Urinary bladder (tissue), 4 donors: ENCODE results near the gene ADAMTS8. TPM values are rescaled to one million over a fixed set of nuclear protein-coding genes. Genes with fewer than 3 reads are reported as not detected.

ENCODE experiments used
- DNase-seq: peaks from one replicate; pipeline ENCODE4 v3.0.0-alpha.2; 2015; ENCODE audit errors: extremely low spot score
- H3K27ac ChIP-seq: one replicate; pipeline ENCODE4 v1.5.1; 2013; ENCODE audit warnings: low read depth, mild to moderate bottlenecking, moderate library complexity
- H3K36me3 ChIP-seq: one replicate; pipeline ENCODE4 v1.6.1; 2013; ENCODE audit warnings: mild to moderate bottlenecking, moderate library complexity; ENCODE audit not compliant: insufficient read depth
- H3K4me1 ChIP-seq: one replicate; pipeline ENCODE4 v1.6.1; 2013; ENCODE audit warnings: mild to moderate bottlenecking, moderate library complexity; ENCODE audit not compliant: insufficient read depth
- H3K4me3 ChIP-seq: one replicate; pipeline ENCODE4 v1.5.1; 2013; ENCODE audit warnings: low read depth, low read length
- WGBS: extraction: QIAGEN DNeasy Blood & Tissue Kit; methylation state at CpG from one replicate; pipeline ENCODE4 v1.1.7; 2013; 5-methylcytosine and 5-hydroxymethylcytosine counted together
- polyA plus RNA-seq: library from polyadenylated mRNA; stranded (reverse); fragments of 200-250 nt; gene quantifications from one replicate; pipeline ENCODE4 v1.2.3, GENCODE V29; 2013
- total RNA-seq: library from RNA; depleted of rRNA; stranded (reverse); fragments of >200 nt; gene quantifications from one replicate; pipeline ENCODE4 v1.2.3, GENCODE V29; 2014
- donor health status: healthy with polysubstance abuse.
- donor health status: healthy.

Gene ADAMTS8
- total and polyA plus RNA-seq, 2 donors: 8.9 to 17.9 TPM

DNA sequence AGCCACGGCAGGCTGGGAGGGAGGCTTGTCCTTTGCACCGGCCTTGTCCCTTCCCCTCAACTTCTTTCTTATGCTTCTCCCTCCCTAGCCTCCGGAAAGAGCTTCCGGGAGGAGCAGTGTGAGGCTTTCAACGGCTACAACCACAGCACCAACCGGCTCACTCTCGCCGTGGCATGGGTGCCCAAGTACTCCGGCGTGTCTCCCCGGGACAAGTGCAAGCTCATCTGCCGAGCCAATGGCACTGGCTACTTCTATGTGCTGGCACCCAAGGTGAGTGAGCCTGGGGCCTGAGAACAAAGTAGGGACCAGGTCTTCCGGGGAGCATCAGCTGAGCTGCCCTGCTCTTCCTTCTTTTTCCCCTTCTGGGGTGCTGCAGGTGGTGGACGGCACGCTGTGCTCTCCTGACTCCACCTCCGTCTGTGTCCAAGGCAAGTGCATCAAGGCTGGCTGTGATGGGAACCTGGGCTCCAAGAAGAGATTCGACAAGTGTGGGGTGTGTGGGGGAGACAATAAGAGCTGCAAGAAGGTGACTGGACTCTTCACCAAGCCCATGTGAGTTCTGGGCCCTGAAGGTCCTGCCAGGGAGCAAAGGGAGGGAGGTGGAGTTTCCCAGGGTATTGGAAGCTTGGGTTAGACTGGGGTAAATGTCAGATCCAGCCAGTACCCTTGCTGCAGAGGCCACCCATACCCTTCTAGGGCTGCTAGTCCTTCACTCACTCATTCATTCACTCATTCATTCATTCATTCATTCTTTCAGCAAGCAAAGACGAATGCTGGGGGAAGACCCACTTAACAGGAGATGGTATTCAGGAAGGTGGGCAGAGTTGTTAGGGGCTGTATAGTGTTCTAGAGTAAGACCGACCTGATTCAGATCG is 42.7 kb upstream of the ADAMTS8 start:
- peaks cover 3% of the 10 kb centered on the region for H3K36me3 ChIP-seq
- WGBS: 92% methylated on average over 20 of the region's 20 CpGs
- no peak for DNase-seq

DNA sequence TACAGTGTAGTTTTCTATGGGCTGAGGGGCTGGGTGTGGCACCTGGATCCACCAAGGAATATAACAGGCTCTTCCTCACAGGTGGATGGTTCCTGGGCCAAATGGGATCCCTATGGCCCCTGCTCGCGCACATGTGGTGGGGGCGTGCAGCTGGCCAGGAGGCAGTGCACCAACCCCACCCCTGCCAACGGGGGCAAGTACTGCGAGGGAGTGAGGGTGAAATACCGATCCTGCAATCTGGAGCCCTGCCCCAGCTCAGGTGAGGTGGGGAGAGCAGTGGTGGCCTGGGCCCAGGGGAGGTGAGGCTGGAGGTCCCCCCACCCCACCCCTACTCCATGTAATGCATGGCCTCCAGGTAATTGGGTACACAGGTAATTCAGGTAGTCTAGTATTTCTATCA is 40.8 kb upstream of the ADAMTS8 start:
- no peaks in the 10 kb centered on the region for H3K4me1 ChIP-seq
- no peak overlapping the region for H3K4me3 ChIP-seq
- peaks cover 3% of the 10 kb centered on the region for H3K36me3 ChIP-seq
- H3K27ac ChIP-seq: no peak overlapping the region
- no peak for DNase-seq
- WGBS: 95% methylated on average over 6 of the region's 6 CpGs

More for the DNA sequence above, 42.7 kb upstream of the ADAMTS8 start:
- Histone ChIP-seq H3K27ac (no peak overlapping the region), H3K4me3 (no peak overlapping the region), H3K4me1 (no peaks in the 10 kb centered on the region)

DNA sequence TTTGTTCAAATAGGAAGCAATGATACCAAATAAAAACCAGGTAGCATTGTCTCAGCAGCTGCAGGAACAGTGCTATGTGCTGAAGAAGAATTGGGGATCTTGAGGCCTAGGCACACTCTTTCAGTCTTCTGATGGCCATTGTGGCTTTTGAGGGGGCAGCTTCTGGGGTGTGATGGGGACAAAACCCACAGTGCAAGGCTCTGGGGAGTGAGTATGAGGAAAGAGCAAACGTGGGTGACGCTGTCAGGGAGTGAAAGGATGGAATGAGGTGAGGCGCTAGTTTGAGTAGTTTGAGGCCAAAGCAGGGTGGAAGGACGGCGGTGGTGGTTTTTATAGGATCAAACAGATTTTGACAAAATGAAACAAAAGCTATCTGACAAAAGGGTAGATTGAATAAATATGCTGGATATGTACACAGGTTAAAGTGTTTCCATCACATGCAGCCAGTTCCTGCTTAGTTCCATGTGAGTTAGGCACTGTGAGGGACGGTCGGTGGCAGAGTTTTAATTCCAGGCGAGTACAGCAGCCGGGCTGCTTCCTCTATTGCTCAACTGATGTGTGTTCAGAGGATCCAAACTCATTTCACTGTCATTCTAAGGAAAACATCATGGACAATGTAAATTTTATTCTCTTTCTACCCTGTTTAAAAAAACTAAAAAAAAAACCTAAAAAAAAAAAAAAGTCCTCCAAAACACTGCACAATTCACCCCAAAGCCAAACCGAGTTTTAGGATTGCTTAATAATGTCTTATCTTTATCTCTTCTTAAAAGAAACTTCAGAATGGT is 38.9 kb upstream of the ADAMTS8 start:
- Histone ChIP-seq H3K36me3 (peaks cover 2% of the 10 kb centered on the region), H3K4me1 (no peaks in the 10 kb centered on the region), H3K4me3 (no peak overlapping the region), H3K27ac (no peak overlapping the region)
- WGBS: 80% methylated on average over 10 of the region's 10 CpGs
- no peak for DNase-seq

DNA sequence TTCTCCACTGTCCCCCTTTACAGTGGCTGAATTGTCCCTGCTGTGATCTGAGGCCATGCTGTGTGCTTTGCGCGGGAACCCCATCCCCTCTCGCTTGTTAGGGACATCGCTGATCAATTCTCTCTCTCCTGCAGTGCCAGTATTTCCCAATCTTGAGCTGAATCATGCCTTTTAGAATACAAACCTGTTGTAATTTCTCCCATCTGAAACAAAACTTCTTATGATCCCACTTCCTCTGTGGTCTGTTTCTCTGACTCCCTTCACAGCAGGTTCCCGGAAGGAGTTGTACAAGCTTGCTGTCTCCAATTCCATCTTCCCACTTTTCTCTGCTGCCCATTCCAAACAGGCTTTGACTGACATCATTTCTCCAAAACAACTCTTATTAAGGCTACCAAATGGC is 36.9 kb upstream of the ADAMTS8 start:
- no peaks in the 10 kb centered on the region for H3K4me1 ChIP-seq
- no peaks in the 10 kb centered on the region for H3K36me3 ChIP-seq
- no peak overlapping the region for H3K4me3 ChIP-seq
- no peak for DNase-seq
- H3K27ac ChIP-seq: no peak overlapping the region
- WGBS: 93% methylated on average over 5 of the region's 5 CpGs

DNA sequence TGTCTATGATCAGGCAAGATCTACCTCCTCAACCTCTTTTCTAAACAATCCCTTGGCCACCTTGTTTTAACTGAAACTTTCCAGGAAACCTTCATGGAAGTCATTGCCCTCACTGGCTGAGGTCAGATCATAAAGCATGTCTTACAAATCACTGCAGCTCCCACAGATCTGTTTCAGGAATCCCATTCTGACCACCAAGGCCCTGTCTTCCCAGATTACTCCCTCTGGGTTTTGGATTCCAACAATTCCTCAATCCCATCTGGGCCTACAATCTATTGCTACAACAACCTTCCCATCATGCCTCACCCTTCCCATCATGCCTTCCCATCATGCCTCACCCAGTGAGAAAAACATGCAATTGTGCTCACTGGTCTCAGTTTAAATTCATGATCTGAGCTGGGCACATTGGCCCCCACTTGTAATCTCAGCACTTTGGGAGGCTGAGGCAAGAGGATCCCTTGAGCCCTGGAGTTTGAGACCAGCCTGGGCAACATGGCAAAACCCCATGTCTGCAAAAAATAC is 35.9 kb upstream of the ADAMTS8 start:
- Histone ChIP-seq H3K4me3 (no peak overlapping the region), H3K4me1 (no peaks in the 10 kb centered on the region), H3K27ac (no peak overlapping the region), H3K36me3 (no peaks in the 10 kb centered on the region)
- DNase-seq: no peak

DNA sequence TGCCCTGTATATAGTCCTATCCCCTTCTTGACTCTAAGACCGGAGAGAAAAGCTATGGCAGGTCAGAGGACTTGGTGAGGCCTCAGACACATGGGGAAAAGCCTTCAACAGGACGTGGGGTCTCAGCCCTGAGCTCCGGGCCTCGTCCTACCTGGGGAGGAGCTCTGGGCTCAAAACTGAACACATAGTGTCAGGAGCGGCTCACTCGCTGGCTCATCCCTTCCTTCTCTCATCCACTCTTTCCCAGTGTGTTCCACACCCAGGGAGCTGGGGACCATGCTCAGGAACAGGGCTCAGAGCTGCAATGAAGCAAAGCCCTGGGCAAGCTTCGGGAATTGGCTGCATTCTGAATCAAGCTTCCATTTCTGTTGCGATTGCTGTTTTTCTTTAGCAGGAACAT is 34.5 kb upstream of the ADAMTS8 start:
- Histone ChIP-seq H3K4me3 (no peak overlapping the region), H3K4me1 (no peaks in the 10 kb centered on the region), H3K27ac (no peak overlapping the region), H3K36me3 (no peaks in the 10 kb centered on the region)
- DNase-seq: no peak
- 92% methylated on average over 8 of the region's 8 CpGs for WGBS

DNA sequence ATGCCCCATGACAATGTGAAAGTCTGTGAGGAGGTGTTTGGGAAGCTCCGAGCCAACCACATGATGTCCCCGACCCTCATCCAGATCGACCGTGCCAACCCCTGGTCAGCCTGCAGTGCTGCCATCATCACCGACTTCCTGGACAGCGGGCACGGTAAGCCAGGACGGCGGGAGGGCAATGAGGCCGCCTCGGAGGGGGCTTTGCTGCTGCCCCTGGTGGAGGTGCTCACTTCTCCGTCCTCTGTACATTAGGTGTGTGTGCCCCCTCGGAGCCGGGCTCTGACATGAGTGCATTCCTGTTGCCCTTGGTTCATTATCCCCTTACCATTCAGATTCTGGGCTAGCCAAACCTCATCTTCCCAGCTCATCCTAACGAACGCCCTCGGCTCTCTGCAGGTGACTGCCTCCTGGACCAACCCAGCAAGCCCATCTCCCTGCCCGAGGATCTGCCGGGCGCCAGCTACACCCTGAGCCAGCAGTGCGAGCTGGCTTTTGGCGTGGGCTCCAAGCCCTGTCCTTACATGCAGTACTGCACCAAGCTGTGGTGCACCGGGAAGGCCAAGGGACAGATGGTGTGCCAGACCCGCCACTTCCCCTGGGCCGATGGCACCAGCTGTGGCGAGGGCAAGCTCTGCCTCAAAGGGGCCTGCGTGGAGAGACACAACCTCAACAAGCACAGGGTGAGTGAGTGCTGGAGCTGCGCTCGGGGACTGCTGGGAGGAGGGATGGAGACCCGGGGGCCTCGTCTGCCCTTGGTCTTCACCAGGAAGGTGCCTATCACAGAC is 33.9 kb upstream of the ADAMTS8 start:
- Histone ChIP-seq H3K36me3 (no peaks in the 10 kb centered on the region), H3K4me1 (no peaks in the 10 kb centered on the region), H3K4me3 (no peak overlapping the region), H3K27ac (no peak overlapping the region)
- DNase-seq: no peak
- WGBS: 96% methylated on average over 31 of the region's 31 CpGs

DNA sequence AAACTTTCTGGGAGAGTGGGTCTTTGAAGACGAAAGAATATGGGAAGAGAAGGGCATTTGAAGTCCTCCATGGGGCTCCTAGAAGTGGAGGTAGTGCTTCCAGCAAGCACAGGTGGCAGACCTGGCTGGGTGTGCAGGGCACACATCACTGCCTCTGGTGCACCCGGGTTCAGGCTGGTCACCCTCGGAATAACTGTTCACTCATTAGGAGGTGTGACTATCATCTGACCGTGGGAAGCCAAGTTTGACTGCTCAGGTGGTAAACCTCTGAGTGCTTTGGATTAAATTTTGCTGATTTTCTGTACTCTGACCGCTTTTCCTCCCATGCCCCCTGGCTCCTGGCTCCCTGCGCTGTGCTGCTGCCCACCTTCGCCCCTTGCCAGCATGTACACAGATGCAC is 31.1 kb upstream of the ADAMTS8 start:
- Histone ChIP-seq H3K4me3 (no peak overlapping the region), H3K27ac (no peak overlapping the region), H3K36me3 (no peaks in the 10 kb centered on the region), H3K4me1 (no peaks in the 10 kb centered on the region)
- 94% methylated on average over 7 of the region's 7 CpGs for WGBS
- no peak for DNase-seq

DNA sequence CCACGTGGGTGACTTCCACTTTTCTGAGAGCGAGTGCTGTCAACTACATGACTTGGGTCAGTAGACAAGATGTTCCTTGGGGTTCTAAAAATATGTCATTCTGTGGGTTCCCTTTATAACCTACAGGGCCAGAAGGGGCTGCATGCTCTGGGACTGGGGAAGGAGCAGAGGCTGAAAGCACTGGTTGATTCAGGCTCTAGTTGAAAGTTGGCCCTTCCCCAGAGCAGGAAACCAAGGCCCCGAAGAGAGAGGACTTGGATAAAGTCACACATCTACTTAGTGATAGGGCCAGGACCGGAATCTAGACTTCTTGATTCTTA is 30.0 kb upstream of the ADAMTS8 start:
- Histone ChIP-seq H3K4me1 (no peaks in the 10 kb centered on the region), H3K36me3 (no peaks in the 10 kb centered on the region), H3K4me3 (no peak overlapping the region), H3K27ac (no peak overlapping the region)
- no peak for DNase-seq
- 81% methylated on average over 4 of the region's 4 CpGs for WGBS

DNA sequence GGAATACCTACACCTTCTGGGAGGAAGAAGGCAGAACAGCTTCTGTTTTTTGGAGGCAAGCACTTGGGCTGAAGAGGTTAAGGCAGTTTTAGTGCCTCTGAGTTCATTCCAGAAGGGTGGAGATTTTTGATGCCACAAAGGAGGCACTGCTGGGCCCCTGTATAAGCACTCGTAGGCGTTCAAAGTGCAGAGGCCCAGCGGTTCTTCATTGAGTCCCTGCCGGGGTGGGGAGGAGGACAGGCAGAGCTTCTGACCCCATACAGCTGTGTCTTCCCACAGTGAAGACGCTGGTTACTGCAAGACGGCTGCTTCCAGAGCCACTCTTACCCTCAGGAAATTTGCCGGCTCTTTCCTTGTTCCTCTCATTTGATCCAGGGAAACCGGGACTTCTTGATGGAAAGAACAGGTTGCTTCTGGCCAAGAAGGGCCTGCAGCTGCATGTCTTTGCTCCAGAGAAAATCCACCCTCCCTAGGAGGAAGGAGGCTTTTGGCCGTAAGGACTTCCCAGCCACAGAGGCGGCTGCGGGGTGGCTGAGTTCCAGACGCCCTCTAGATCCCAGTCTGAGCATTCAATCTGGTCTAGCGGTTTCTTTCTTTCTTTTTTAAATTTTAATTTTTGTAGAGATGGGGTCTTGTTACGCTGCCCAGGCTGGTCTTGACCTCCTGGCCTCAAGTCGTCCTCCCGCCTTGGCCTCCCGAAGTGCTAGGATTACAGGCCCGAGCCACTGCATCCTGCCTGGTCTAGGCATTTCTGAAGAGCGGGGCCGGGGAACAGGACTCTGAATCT is 29.4 kb upstream of the ADAMTS8 start:
- H3K4me1 ChIP-seq: no peaks in the 10 kb centered on the region
- no peak for DNase-seq

DNA sequence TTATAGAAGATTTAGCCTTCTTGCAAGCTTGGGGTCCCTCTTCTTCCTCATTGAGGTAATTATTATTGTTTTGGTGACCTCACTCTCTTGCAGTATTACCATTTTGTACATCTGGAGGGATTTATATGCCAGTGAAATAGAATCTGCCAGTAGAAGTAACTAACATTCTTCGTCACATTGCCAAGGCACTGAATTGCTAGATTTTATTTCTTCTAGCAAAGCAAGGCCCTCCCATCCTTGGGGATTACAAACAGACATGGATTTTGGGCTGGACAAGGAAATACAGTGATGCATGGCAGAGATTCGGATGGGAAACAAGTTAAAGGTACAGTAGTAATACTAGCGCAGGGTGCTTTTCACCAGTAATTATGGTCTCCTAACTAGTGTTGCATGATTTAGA is 27.9 kb upstream of the ADAMTS8 start:
- no peak overlapping the region for H3K27ac ChIP-seq
- 85% methylated on average over 3 of the region's 3 CpGs for WGBS

More for the DNA sequence above, 29.4 kb upstream of the ADAMTS8 start:
- no peak overlapping the region for H3K27ac ChIP-seq
- H3K36me3 ChIP-seq: no peaks in the 10 kb centered on the region
- no peak overlapping the region for H3K4me3 ChIP-seq
- WGBS: 75% methylated on average over 20 of the region's 20 CpGs

DNA sequence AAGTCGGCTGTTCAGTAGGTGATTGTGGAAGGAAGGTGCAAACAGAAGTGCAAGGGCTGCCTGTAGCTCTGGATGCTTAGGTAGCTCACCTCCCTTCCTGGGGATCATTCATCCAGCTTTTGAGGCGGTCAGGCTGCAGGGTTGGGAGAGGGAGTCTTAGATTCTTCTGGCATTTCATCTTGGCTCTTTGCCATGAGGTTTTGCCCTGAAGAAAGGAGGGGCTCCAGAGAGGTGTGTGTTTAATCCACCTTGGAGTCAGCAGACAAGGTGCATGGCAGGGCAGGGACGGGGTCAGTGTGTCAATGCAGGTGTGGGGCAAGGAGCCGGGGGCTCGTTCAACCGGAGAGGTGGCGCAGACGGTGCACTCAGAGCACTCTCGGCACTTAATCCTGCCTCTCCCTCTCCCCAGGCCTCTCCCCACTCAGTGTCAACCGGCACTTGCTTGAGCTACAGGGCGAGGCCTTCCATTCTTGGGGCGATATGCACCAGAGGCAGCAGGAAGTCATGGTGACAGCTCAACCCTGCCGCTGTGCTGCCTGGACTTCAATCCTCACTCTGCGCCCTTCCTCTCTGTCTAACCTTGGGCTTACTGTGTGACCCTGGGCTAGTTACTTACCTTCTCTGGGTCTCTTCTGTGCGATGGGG is 27.2 kb upstream of the ADAMTS8 start:
- Histone ChIP-seq H3K4me1 (no peaks in the 10 kb centered on the region), H3K4me3 (no peak overlapping the region), H3K27ac (no peak overlapping the region), H3K36me3 (no peaks in the 10 kb centered on the region)
- 78% methylated on average over 15 of the region's 15 CpGs for WGBS
- no peak for DNase-seq

More for the DNA sequence above, 27.9 kb upstream of the ADAMTS8 start:
- DNase-seq: no peak
- Histone ChIP-seq H3K4me3 (no peak overlapping the region), H3K36me3 (no peaks in the 10 kb centered on the region), H3K4me1 (no peaks in the 10 kb centered on the region)
